ENCODE results near the gene NME3. TPM values are rescaled to one million over a fixed set of nuclear protein-coding genes. Genes with fewer than 3 reads are reported as not detected.
A peak's percentile ranks its signal among the peaks of the same experiment; 100 is the strongest.

Gene NME3
- total and polyA plus RNA-seq, 9 of the 15 experiments (the other 6 are each of a cell fraction or from before 2014, with no cell fraction given), result 0.68 to 76.3 (median 11.5) TPM

DNA sequence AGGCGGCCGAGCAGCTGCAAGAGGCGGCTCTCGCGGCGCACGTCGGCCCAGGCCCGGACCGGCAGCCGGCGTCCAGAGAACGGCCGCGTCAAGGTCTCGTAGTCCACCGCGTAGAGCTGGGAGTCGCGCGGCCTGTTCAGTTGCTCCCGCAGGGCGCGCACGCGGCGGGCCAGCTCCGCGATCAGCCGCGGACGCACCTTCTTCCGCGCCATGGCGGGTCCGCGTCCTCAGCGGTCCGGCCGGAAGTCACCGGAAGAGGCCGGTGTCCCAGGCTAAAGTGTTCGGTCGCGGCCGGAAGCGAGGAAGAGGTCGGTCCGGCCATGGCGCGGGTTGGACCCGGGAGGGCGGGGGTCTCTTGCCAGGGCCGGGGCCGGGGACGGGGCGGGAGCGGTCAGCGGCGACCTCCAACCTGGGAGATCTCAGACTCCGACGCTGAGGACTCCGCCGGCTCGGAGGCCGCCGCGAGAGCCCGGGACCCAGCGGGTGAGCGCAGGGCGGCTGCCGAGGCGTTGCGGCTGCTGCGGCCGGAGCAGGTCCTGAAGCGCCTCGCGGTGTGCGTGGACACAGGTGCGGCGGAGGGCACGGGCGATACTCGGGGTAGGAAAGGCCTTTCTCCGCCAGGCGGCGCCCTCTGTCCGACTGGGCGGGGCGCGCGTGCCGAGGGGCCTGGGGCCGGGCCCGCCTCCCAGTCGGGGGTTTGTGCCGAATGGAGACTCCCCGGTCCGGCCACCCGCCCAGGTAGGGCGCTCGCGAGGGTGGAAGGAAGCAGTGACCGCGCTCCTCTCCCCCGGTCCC, 1.8 kb upstream of the NME3 start, which contains the start of gene MRPS34 (continued):
- peak; percentile 90 to 97 for TF ChIP-seq MAZ (CRISPR knock-in tag; conservative IDR thresholded peaks at IDR 0.05 in 1 of 2, IDR thresholded peaks at IDR 0.05 in 1 of 2)
- TF ChIP-seq HCFC1 (IDR thresholded peaks at IDR 0.05; ENCODE audit: low read depth, low read length), result peak; percentile 82
- no peak for TF ChIP-seq SP2 (IDR thresholded peaks at IDR 0.05; ENCODE audit: extremely low read depth, low read depth, low read length, poor library complexity, severe bottlenecking)
- no peak for TF ChIP-seq DNMT1 (IDR thresholded peaks at IDR 0.05)
- TF ChIP-seq, protein P1, sequence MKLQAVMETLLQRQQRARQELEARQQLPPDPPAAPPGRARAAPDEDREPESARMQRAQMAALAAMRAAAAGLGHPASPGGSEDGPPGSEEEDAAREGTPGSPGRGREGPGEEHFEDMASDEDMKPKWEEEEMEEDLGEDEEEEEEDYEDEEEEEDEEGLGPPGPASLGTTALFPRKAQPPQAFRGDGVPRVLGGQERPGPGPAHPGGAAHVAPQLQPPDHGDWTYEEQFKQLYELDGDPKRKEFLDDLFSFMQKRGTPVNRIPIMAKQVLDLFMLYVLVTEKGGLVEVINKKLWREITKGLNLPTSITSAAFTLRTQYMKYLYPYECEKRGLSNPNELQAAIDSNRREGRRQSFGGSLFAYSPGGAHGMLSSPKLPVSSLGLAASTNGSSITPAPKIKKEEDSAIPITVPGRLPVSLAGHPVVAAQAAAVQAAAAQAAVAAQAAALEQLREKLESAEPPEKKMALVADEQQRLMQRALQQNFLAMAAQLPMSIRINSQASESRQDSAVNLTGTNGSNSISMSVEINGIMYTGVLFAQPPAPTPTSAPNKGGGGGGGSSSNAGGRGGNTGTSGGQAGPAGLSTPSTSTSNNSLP (IDR thresholded peaks at IDR 0.05; ENCODE audit: borderline replicate concordance, low read depth, low read length), result no peak
- no peak for TF ChIP-seq ZZZ3 (IDR thresholded peaks at IDR 0.05)
- peak in 1 of 2 experiments; percentile 14; a peak in 1 of 4 replicates for TF ChIP-seq TEAD1 (CRISPR knock-in tag; IDR thresholded peaks at IDR 0.05)
- TF ChIP-seq HNRNPUL1 (IDR thresholded peaks at IDR 0.05; ENCODE audit: low read length), result no peak
- no peak for TF ChIP-seq ZNF41 (CRISPR knock-in tag; conservative IDR thresholded peaks at IDR 0.05)
- TF ChIP-seq, protein P2, sequence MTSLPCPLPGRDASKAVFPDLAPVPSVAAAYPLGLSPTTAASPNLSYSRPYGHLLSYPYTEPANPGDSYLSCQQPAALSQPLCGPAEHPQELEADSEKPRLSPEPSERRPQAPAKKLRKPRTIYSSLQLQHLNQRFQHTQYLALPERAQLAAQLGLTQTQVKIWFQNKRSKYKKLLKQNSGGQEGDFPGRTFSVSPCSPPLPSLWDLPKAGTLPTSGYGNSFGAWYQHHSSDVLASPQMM (CRISPR knock-in tag; IDR thresholded peaks at IDR 0.05), result no peak
- TF ChIP-seq ZC3H11A (IDR thresholded peaks at IDR 0.05; ENCODE audit: low read depth, low read length), result no peak
- no peak for TF ChIP-seq TCF7L2 (IDR thresholded peaks at IDR 0.05; ENCODE audit: low read depth, low read length)
- no peak for TF ChIP-seq SNIP1 (IDR thresholded peaks at IDR 0.05; ENCODE audit: low read depth)
- TF ChIP-seq, protein P3, sequence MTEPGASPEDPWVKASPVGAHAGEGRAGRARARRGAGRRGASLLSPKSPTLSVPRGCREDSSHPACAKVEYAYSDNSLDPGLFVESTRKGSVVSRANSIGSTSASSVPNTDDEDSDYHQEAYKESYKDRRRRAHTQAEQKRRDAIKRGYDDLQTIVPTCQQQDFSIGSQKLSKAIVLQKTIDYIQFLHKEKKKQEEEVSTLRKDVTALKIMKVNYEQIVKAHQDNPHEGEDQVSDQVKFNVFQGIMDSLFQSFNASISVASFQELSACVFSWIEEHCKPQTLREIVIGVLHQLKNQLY (CRISPR knock-in tag; conservative IDR thresholded peaks at IDR 0.05), result 0 out of 4 replicates have a peak, but pooled peaks have one; percentile 19 to 21
- TF ChIP-seq PTRF (tag; IDR thresholded peaks at IDR 0.05), result no peak
- TF ChIP-seq ZNF3 (CRISPR knock-in tag; IDR thresholded peaks at IDR 0.05), result no peak
- 0 out of 2 replicates have a peak, but pooled peaks have one; percentile 37 for TF ChIP-seq HDAC8 (tag; IDR thresholded peaks at IDR 0.05)
- TF ChIP-seq, protein P4, sequence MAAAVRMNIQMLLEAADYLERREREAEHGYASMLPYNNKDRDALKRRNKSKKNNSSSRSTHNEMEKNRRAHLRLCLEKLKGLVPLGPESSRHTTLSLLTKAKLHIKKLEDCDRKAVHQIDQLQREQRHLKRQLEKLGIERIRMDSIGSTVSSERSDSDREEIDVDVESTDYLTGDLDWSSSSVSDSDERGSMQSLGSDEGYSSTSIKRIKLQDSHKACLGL (CRISPR knock-in tag; IDR thresholded peaks at IDR 0.05; ENCODE audit: borderline replicate concordance, poor library complexity, severe bottlenecking), result peak; percentile 56
- TF ChIP-seq SAP30 (IDR thresholded peaks at IDR 0.05; ENCODE audit: borderline replicate concordance, insufficient read depth, low read depth, low read length, poor library complexity, severe bottlenecking), result peak; percentile 34
- peak; percentile 57; the same call in 1 of the 2 replicates for TF ChIP-seq ZNF324 (CRISPR knock-in tag; IDR thresholded peaks at IDR 0.05)
- TF ChIP-seq SIX5 (IDR thresholded peaks at IDR 0.05; ENCODE audit: borderline replicate concordance in 1 of 2, insufficient read depth in 1 of 2, low read depth in 1 of 2, low read length in 2 of 2), result peak; percentile 39 to 46; a peak in 2 of 4 replicates
- no peak for TF ChIP-seq MIER1 (IDR thresholded peaks at IDR 0.05; ENCODE audit: low read depth)
- no peak for TF ChIP-seq ZNF586 (CRISPR knock-in tag; conservative IDR thresholded peaks at IDR 0.05)
- TF ChIP-seq ZNF197 (CRISPR knock-in tag; IDR thresholded peaks at IDR 0.05; ENCODE audit: low read depth), result no peak
